Activated T-helper 17 cell treated with anti-CD3 and anti-CD28 coated beads, Interleukin-2, amount 50 U/mL, for 72 hours (primary cell): ENCODE data around the gene LGR4. TPM values are rescaled to one million over a fixed set of nuclear protein-coding genes. Genes with fewer than 3 reads are reported as not detected.
"Not testable (repeated sequence)": the region's sequence is repeated elsewhere in the genome, so short reads cannot be mapped to it uniquely, and the experiment has no call there.

Experiments
- ATAC-seq: fragments of 150-1000 bp; cut with Tn5 transposase; replicated peaks from 2 replicates; pipeline ENCODE4 v1.10.0; 2021; ENCODE audit warnings: mild to moderate bottlenecking, moderate library complexity
- H3K27ac Mint-ChIP-seq: one replicate; pipeline ENCODE4 v1.8.0; 2022; ENCODE audit warnings: mixed read lengths
- H3K27me3 Mint-ChIP-seq: one replicate; pipeline ENCODE4 v1.8.0; 2022; ENCODE audit warnings: mixed read lengths
- H3K36me3 Mint-ChIP-seq: one replicate; pipeline ENCODE4 v1.8.0; 2022; ENCODE audit warnings: low read depth, mild to moderate bottlenecking, mixed read lengths
- H3K4me1 Mint-ChIP-seq: one replicate; pipeline ENCODE4 v1.8.0; 2022; ENCODE audit warnings: mixed read lengths
- H3K4me3 Mint-ChIP-seq: one replicate; pipeline ENCODE4 v1.8.0; 2022; ENCODE audit warnings: mild to moderate bottlenecking, mixed read lengths
- H3K9me3 Mint-ChIP-seq: one replicate; pipeline ENCODE4 v1.8.0; 2022; ENCODE audit warnings: mixed read lengths
- total RNA-seq, 2 donors: library from RNA; stranded (reverse); gene quantifications; one replicate each; pipeline ENCODE4 v1.2.3, GENCODE V29; 2022

Gene LGR4
- total RNA-seq, 2 donors from 2014 or later = 0.24 to 1.4 TPM

- Mint-ChIP-seq H3K9me3 (no peaks in the 10 kb centered on the region), H3K4me1 (no peaks in the 10 kb centered on the region), H3K4me3 (no peak overlapping the region), H3K27me3 (peaks cover 7% of the 10 kb centered on the region), H3K36me3 (no peaks in the 10 kb centered on the region), H3K27ac (no peak overlapping the region)
- no peak for ATAC-seq
These were observed 15.7 kb downstream of the LGR4 start for GRCh38 chr11:27456795-27457329.

- no peaks in the 10 kb centered on the region for H3K4me1 Mint-ChIP-seq
- H3K27ac Mint-ChIP-seq = no peak overlapping the region
- ATAC-seq = no peak
- H3K4me3 Mint-ChIP-seq = no peak overlapping the region
- H3K36me3 Mint-ChIP-seq = no peaks in the 10 kb centered on the region
- no peaks in the 10 kb centered on the region for H3K9me3 Mint-ChIP-seq
- H3K27me3 Mint-ChIP-seq = peaks cover 7% of the 10 kb centered on the region
These were observed 16.3 kb downstream of the LGR4 start for GRCh38 chr11:27456140-27456794.

- peaks cover 7% of the 10 kb centered on the region for H3K27me3 Mint-ChIP-seq
- H3K27ac Mint-ChIP-seq = no peak overlapping the region
- H3K4me3 Mint-ChIP-seq = no peak overlapping the region
- H3K9me3 Mint-ChIP-seq = no peaks in the 10 kb centered on the region
- H3K4me1 Mint-ChIP-seq = no peaks in the 10 kb centered on the region
- no peaks in the 10 kb centered on the region for H3K36me3 Mint-ChIP-seq
- no peak for ATAC-seq
These were observed 16.9 kb downstream of the LGR4 start for GRCh38 chr11:27455667-27456066.

DNA sequence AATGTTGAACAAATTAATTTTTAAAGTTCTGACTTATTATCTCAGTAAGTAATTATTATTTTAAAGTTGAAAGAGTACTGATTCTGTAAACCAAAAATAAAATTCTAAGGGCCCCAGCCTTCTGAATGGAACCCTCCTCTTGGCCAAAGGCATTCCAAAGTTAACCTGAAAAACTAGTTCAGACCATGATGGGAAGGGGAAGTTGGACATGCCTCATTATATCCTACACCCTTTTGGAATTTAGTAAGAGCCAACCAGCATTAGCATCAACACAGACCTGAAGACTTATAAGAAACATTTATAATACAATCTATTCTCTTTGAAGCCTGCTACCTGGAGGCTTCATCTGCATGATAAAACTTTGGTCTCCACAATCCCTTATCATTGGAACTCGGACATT is 18.9 kb downstream of the LGR4 start:
- no peak for ATAC-seq
- H3K9me3 Mint-ChIP-seq = no peaks in the 10 kb centered on the region
- H3K27me3 Mint-ChIP-seq = peaks cover 7% of the 10 kb centered on the region
- no peaks in the 10 kb centered on the region for H3K4me1 Mint-ChIP-seq
- H3K27ac Mint-ChIP-seq = no peak overlapping the region
- no peaks in the 10 kb centered on the region for H3K36me3 Mint-ChIP-seq
- no peak overlapping the region for H3K4me3 Mint-ChIP-seq

DNA sequence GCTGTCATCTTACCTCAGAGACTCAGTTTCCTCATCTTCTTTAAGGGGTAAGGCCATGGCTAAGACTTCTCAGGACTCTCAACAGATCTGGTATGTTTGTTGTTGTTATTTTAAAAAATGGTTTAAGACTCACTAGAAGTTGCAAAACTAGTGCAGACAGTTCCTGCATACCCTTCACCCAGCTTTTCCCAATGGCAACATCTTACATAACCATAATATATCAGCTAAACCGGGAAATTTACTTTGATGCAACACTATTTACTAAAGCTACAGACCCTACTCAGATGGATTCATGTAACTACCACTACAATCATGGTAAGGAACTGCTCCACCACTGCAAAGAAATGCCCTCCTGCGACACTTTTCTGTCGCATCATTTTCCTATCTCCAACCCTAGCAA is 20.4 kb downstream of the LGR4 start:
- H3K27ac Mint-ChIP-seq = no peak overlapping the region
- no peak for ATAC-seq

GRCh38 chr11:27451244-27451965 is 21.2 kb downstream of the LGR4 start:
- H3K27me3 Mint-ChIP-seq = peaks cover 7% of the 10 kb centered on the region
- H3K27ac Mint-ChIP-seq = no peak overlapping the region
- H3K4me3 Mint-ChIP-seq = no peak overlapping the region
- H3K9me3 Mint-ChIP-seq = no peaks in the 10 kb centered on the region
- ATAC-seq = no peak
- H3K4me1 Mint-ChIP-seq = no peaks in the 10 kb centered on the region
- H3K36me3 Mint-ChIP-seq = no peaks in the 10 kb centered on the region

More for the DNA sequence above, 20.4 kb downstream of the LGR4 start:
- H3K36me3 Mint-ChIP-seq = no peaks in the 10 kb centered on the region
- peaks cover 7% of the 10 kb centered on the region for H3K27me3 Mint-ChIP-seq
- no peak overlapping the region for H3K4me3 Mint-ChIP-seq
- H3K9me3 Mint-ChIP-seq = no peaks in the 10 kb centered on the region
- no peaks in the 10 kb centered on the region for H3K4me1 Mint-ChIP-seq

DNA sequence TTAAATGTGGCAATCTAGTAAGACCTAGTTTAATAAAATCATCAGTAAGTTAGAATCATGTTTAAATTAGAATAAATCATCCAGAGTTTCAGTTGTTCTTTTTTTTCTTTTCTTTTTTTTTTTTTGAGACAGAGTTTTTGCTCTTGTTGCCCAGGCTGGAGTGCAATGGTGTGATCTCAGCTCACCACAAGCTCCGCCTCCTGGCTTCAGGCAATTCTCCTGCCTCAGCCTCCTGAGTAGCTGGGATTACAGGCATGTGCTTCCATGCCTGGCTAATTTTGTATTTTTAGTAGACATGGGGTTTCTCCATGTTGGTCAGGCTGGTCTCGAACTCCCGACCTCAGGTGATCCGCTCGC is 24.4 kb downstream of the LGR4 start:
- H3K27me3 Mint-ChIP-seq = not testable (repeated sequence)

DNA sequence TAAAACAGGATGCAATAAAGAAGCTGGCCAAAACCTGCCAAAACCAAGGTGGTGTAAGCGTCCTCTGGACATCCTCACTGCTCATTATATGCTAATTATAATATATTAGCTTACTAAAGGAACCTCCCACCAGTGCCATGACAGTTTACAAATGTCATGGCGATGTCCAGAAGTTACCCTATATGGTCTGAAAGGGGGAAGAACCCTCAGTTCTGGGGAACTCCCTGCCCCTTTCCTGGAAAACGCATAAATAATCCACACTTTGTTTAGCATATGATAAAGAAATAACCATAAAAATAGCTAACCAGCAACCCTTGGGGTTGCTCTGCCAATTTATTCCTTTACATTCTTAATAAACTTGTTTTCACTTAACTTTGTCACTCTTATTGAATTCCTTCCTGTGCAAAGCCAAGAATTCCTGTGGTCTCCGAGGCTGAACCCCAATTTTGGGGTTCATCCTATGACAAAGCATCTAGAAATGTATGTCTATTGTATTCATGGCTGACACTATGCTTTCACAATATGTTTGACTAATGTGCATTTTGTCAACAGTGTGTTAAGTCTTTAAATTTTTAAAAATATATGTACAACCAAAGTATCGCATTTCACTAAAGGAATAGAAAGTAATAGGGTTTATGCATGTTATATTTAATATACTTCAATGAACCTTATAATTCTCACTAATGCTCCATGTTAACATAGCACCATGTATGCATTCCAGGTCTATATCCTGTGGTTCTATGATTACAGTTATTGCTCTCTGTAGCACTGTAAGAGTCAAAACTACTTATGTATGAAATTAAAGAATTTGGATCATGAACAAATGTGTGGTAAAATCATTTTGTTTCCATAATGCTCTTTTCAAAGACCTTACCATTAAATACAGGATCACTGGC is 25.1 kb downstream of the LGR4 start:
- Mint-ChIP-seq H3K9me3 (no peaks in the 10 kb centered on the region), H3K27ac (no peak overlapping the region), H3K27me3 (no peaks in the 10 kb centered on the region), H3K4me1 (no peaks in the 10 kb centered on the region), H3K4me3 (no peak overlapping the region), H3K36me3 (no peaks in the 10 kb centered on the region)
- ATAC-seq = no peak

More for the DNA sequence above, 24.4 kb downstream of the LGR4 start:
- not testable (repeated sequence) for H3K9me3 Mint-ChIP-seq, H3K36me3 Mint-ChIP-seq, ATAC-seq, H3K4me3 Mint-ChIP-seq, H3K4me1 Mint-ChIP-seq, H3K27ac Mint-ChIP-seq

- no peak overlapping the region for H3K27ac Mint-ChIP-seq
- H3K4me3 Mint-ChIP-seq = no peak overlapping the region
- H3K9me3 Mint-ChIP-seq = no peaks in the 10 kb centered on the region
- H3K27me3 Mint-ChIP-seq = peaks cover 9% of the 10 kb centered on the region
- H3K36me3 Mint-ChIP-seq = no peaks in the 10 kb centered on the region
- H3K4me1 Mint-ChIP-seq = no peaks in the 10 kb centered on the region
- ATAC-seq = no peak
These were observed 27.0 kb downstream of the LGR4 start for GRCh38 chr11:27445625-27446024.

DNA sequence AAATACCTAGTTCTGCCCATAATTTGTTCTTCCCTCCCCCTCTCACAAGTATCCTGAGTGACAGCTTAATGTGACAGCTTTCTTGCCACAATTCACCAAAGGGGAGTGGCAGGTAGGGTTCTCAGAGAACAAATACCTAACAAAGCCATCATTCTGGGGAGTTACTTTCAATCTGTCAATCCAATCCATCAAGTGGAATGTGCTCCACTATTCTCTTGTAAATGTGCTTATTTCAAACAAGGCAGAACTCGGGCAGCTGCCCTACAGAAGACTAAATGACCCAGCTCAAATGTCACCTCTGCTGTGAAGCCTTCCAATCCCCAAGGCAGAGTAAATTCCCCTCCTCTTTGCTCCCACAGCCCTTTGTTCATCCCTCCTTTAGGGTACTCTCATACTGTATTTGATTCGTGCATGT is 27.8 kb downstream of the LGR4 start:
- ATAC-seq = no peak
- H3K4me1 Mint-ChIP-seq = no peaks in the 10 kb centered on the region
- no peak overlapping the region for H3K4me3 Mint-ChIP-seq
- peaks cover 9% of the 10 kb centered on the region for H3K27me3 Mint-ChIP-seq
- H3K27ac Mint-ChIP-seq = no peak overlapping the region
- no peaks in the 10 kb centered on the region for H3K9me3 Mint-ChIP-seq
- no peaks in the 10 kb centered on the region for H3K36me3 Mint-ChIP-seq

GRCh38 chr11:27443746-27444507 is 28.7 kb downstream of the LGR4 start:
- H3K4me3 Mint-ChIP-seq = no peak overlapping the region
- ATAC-seq = no peak
- H3K36me3 Mint-ChIP-seq = no peaks in the 10 kb centered on the region
- H3K9me3 Mint-ChIP-seq = no peaks in the 10 kb centered on the region
- H3K27me3 Mint-ChIP-seq = peaks cover 9% of the 10 kb centered on the region
- no peaks in the 10 kb centered on the region for H3K4me1 Mint-ChIP-seq
- no peak overlapping the region for H3K27ac Mint-ChIP-seq

GRCh38 chr11:27443227-27443626 is 29.4 kb downstream of the LGR4 start:
- no peaks in the 10 kb centered on the region for H3K36me3 Mint-ChIP-seq
- peaks cover 9% of the 10 kb centered on the region for H3K27me3 Mint-ChIP-seq
- H3K4me3 Mint-ChIP-seq = no peak overlapping the region
- H3K9me3 Mint-ChIP-seq = no peaks in the 10 kb centered on the region
- no peak overlapping the region for H3K27ac Mint-ChIP-seq
- no peaks in the 10 kb centered on the region for H3K4me1 Mint-ChIP-seq
- ATAC-seq = no peak

DNA sequence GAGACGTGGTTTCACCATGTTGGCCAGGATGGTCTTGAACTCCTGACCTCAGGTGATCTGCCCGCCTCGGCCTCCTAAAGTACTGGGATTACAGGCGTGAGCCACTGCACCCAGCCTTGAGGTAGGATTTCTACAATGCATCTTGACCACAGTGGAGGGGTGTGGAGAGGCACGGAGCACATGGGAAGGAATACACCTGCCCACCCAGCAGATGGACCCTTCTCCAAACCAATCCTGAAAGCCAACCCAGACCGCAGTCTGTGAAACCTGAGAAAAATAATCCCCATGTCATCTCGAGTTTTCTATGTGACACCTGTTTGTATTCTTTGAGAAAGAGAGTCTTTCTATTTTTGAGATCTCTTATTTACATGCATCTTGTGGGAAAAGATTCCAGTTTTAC is 32.5 kb downstream of the LGR4 start:
- no peak for ATAC-seq
- H3K27me3 Mint-ChIP-seq = peaks cover 12% of the 10 kb centered on the region

GRCh38 chr11:27438595-27438981 is 34.0 kb downstream of the LGR4 start:
- Mint-ChIP-seq H3K4me3 (no peak overlapping the region), H3K27ac (no peak overlapping the region), H3K36me3 (no peaks in the 10 kb centered on the region), H3K27me3 (peaks cover 24% of the 10 kb centered on the region), H3K4me1 (no peaks in the 10 kb centered on the region), H3K9me3 (no peaks in the 10 kb centered on the region)
- ATAC-seq = no peak

More for the DNA sequence above, 32.5 kb downstream of the LGR4 start:
- H3K9me3 Mint-ChIP-seq = no peaks in the 10 kb centered on the region
- no peak overlapping the region for H3K27ac Mint-ChIP-seq
- H3K4me3 Mint-ChIP-seq = no peak overlapping the region
- no peaks in the 10 kb centered on the region for H3K4me1 Mint-ChIP-seq
- no peaks in the 10 kb centered on the region for H3K36me3 Mint-ChIP-seq
